HepG2 (cell line): ENCODE data around the gene DHH. TPM values are rescaled to one million over a fixed set of nuclear protein-coding genes. Genes with fewer than 3 reads are reported as not detected.
A peak's percentile ranks its signal among the peaks of the same experiment; 100 is the strongest.

Experiments used
- ESRRA ChIP-seq: sonication (generic); formaldehyde crosslinking; IDR thresholded peaks from 2 replicates; pipeline ENCODE4 v1.5.1; 2020; ENCODE audit warnings: mild to moderate bottlenecking, low read depth, missing genetic modification reagents
- MAFK ChIP-seq, 2 experiments: IDR thresholded peaks in 1 of 2; conservative IDR thresholded peaks in 1 of 2; 2 replicates each; pipeline ENCODE4 v1.6.1; 2011; ENCODE audit warnings: improper control_type of control experiment in 2 of 2, low read length in 2 of 2
- MTF2 ChIP-seq: sonication (generic); formaldehyde crosslinking; IDR thresholded peaks from 2 replicates; pipeline ENCODE4 v1.5.0; 2020; ENCODE audit warnings: missing genetic modification reagents, borderline replicate concordance
- NFYB ChIP-seq: sonication (generic); formaldehyde crosslinking; IDR thresholded peaks from 2 replicates; pipeline ENCODE4 v1.4.0; 2020; ENCODE audit warnings: missing genetic modification reagents
- NR2F2 ChIP-seq: IDR thresholded peaks from 2 replicates; pipeline ENCODE4 v1.6.1; 2012; ENCODE audit warnings: low read depth, inconsistent platforms, borderline replicate concordance
- PREB ChIP-seq: sonication (generic); formaldehyde crosslinking; IDR thresholded peaks from 2 replicates; pipeline ENCODE4 v1.4.0; 2020; ENCODE audit warnings: missing genetic modification reagents
- REPIN1 ChIP-seq: sonication (generic); formaldehyde crosslinking; IDR thresholded peaks from 2 replicates; pipeline ENCODE4 v1.8.0; 2022; ENCODE audit warnings: missing genetic modification reagents, low read depth, mild to moderate bottlenecking, borderline replicate concordance
- SMAD9 ChIP-seq: sonication (generic); formaldehyde crosslinking; IDR thresholded peaks from 2 replicates; pipeline ENCODE4 v1.5.1; 2020; ENCODE audit warnings: mild to moderate bottlenecking, missing genetic modification reagents
- WIZ ChIP-seq: sonication (generic); formaldehyde crosslinking; IDR thresholded peaks from 2 replicates; pipeline ENCODE4 v1.5.1; 2020; ENCODE audit warnings: mild to moderate bottlenecking, missing genetic modification reagents
- ZBTB39 ChIP-seq: sonication (generic); formaldehyde crosslinking; IDR thresholded peaks from 2 replicates; pipeline ENCODE4 v1.5.0; 2020; ENCODE audit warnings: missing genetic modification reagents
- ZBTB46 ChIP-seq: sonication (generic); formaldehyde crosslinking; IDR thresholded peaks from 2 replicates; pipeline ENCODE4 v1.4.0; 2020; ENCODE audit warnings: mild to moderate bottlenecking, missing genetic modification reagents, borderline replicate concordance
- ZHX1 ChIP-seq: sonication (generic); formaldehyde crosslinking; IDR thresholded peaks from 2 replicates; pipeline ENCODE4 v1.8.1; 2022; ENCODE audit warnings: low read depth, mild to moderate bottlenecking, missing genetic modification reagents
- ZNF513 ChIP-seq: sonication (generic); formaldehyde crosslinking; conservative IDR thresholded peaks from 2 replicates; pipeline ENCODE4 v1.5.0; 2020; ENCODE audit warnings: missing genetic modification reagents
- ZNF530 ChIP-seq: sonication (generic); formaldehyde crosslinking; IDR thresholded peaks from 2 replicates; pipeline ENCODE4 v1.5.0; 2020; ENCODE audit warnings: low read depth, mild to moderate bottlenecking, missing genetic modification reagents
- ZNF567 ChIP-seq: sonication (generic); formaldehyde crosslinking; IDR thresholded peaks from 2 replicates; pipeline ENCODE4 v1.8.1; 2023; ENCODE audit warnings: mild to moderate bottlenecking, missing genetic modification reagents, borderline replicate concordance
- ZNF570 ChIP-seq: sonication (generic); formaldehyde crosslinking; IDR thresholded peaks from 2 replicates; pipeline ENCODE4 v1.4.0; 2020; ENCODE audit warnings: mild to moderate bottlenecking, missing genetic modification reagents, borderline replicate concordance
- ZNF7 ChIP-seq: IDR thresholded peaks from 2 replicates; pipeline ENCODE4 v1.6.1; 2016; ENCODE audit warnings: missing biosample characterization, missing genetic modification reagents
- ZNF883 ChIP-seq: sonication (generic); formaldehyde crosslinking; IDR thresholded peaks from 2 replicates; pipeline ENCODE4 v1.5.1; 2020; ENCODE audit warnings: mild to moderate bottlenecking, missing genetic modification reagents; ENCODE audit errors: not compliant biosample characterization
- polyA plus RNA-seq, 8 experiments: library from polyadenylated mRNA; depleted of rRNA in 3 of 8; stranded (reverse) in 7 of 8; unstranded in 1 of 8; fragments of >200 nt; fragmentation: Illumina TruSeq in 4 of 8; extraction: Trizol in 4 of 8; gene quantifications; 2 replicates each; pipeline versions ENCODE4 v1.2.1 to v1.2.3, GENCODE V29; 2011 to 2016; ENCODE audit warnings: low read depth in 4 of 8, missing spikeins in 1 of 8, mixed read lengths in 1 of 8; ENCODE audit not compliant: insufficient read depth in 1 of 8
- total RNA-seq, 5 experiments: library from RNA; depleted of rRNA; stranded (reverse); fragments of >200 nt; fragmentation: Illumina TruSeq; extraction: Trizol; gene quantifications; 2 replicates each; pipeline ENCODE4 v1.2.3, GENCODE V29; 2016; ENCODE audit warnings: low read depth in 1 of 5

DHH gene
- total and polyA plus RNA-seq, 2 of the 13 experiments (the other 11 are each of a cell fraction or from before 2014, with no cell fraction given) = not detected

GRCh38 chr12:49130151-49131050 is 35.8 kb upstream of the DHH start (continued):
- TF ChIP-seq ZHX1 (CRISPR knock-in tag) = no peak; the same call in 1 of the 2 replicates
- TF ChIP-seq ESRRA (CRISPR knock-in tag) = no peak; the same call in none of the 2 replicates
- no peak for TF ChIP-seq NFYB
- TF ChIP-seq ZNF883 = peak; percentile 70
- TF ChIP-seq ZNF570 (CRISPR knock-in tag) = 0 out of 2 replicates have a peak, but pooled peaks have one; percentile 54
- no peak; the same call in 1 of the 2 replicates for TF ChIP-seq NR2F2
- no peak; the same call in 1 of the 2 replicates for TF ChIP-seq SMAD9 (CRISPR knock-in tag)
- TF ChIP-seq ZNF7 = no peak
- peak; percentile 29 to 32; a peak in 1 of 4 replicates for TF ChIP-seq MAFK (conservative IDR thresholded peaks at IDR 0.05 in 1 of 2, IDR thresholded peaks at IDR 0.05 in 1 of 2; ENCODE audit: low read length in 2 of 2)
- peak; percentile 56; the same call in 1 of the 2 replicates for TF ChIP-seq ZNF530
- TF ChIP-seq ZNF567 (CRISPR knock-in tag) = peak; percentile 22; the same call in 1 of the 2 replicates
- TF ChIP-seq ZBTB46 (CRISPR knock-in tag) = no peak
- TF ChIP-seq WIZ (CRISPR knock-in tag) = peak; percentile 62
- no peak for TF ChIP-seq MTF2 (CRISPR knock-in tag)
- no peak for TF ChIP-seq ZNF513 (CRISPR knock-in tag)
- TF ChIP-seq PREB (CRISPR knock-in tag) = no peak
- TF ChIP-seq ZBTB39 = no peak
- TF ChIP-seq REPIN1 (CRISPR knock-in tag) = peak; percentile 69; the same call in 1 of the 2 replicates
